OCI-LY7 (cell line): ENCODE results near the gene ZNF23. TPM values are rescaled to one million over a fixed set of nuclear protein-coding genes. Genes with fewer than 3 reads are reported as not detected.

Source experiments
- BruUV-seq: library from RNA; stranded (reverse); fragments of 400-500 nt; replicated peaks from 2 replicates; lab custom pipeline; 2021; lab: Mats Ljungman, UMichigan
- CTCF ChIA-PET: fragments of 300-600 bp; sonication (Branson Sonifier 250); formaldehyde crosslinking; loops from one replicate; lab custom pipeline; 2022; ENCODE audit warnings: antibody characterized with exemption; ENCODE audit not compliant: unreplicated experiment; lab: Charles Lee
- POLR2A ChIA-PET: fragments of 300-600 bp; sonication (Branson Sonifier 250); formaldehyde crosslinking; loops from one replicate; lab custom pipeline; 2022; ENCODE audit warnings: antibody characterized with exemption; lab: Charles Lee
- DNase-seq: peaks from one replicate; pipeline ENCODE4 v3.0.0-alpha.2; 2015; ENCODE audit warnings: low spot score
- H2AFZ ChIP-seq: fragments of 200-600 bp; sonication (generic), shearing (Covaris generic); 2 replicates; pipeline ENCODE4 v1.6.1; 2014; ENCODE audit warnings: mild to moderate bottlenecking, antibody characterized with exemption, low read length, moderate library complexity
- H3K27ac ChIP-seq: fragments of 200-600 bp; sonication (generic); 2 replicates; pipeline ENCODE4 v1.5.1; 2014; ENCODE audit warnings: mixed run types, low read depth, mild to moderate bottlenecking, moderate library complexity, low read length, inconsistent platforms; ENCODE audit not compliant: poor library complexity, severe bottlenecking
- H3K36me3 ChIP-seq: fragments of 200-600 bp; sonication (generic); 2 replicates; pipeline ENCODE4 v1.6.1; 2014; ENCODE audit warnings: mild to moderate bottlenecking, antibody characterized with exemption, low read length, moderate library complexity, mixed read lengths; ENCODE audit not compliant: insufficient read depth
- H3K4me1 ChIP-seq: fragments of 200-600 bp; sonication (generic); 2 replicates; pipeline ENCODE4 v1.5.1; 2014; ENCODE audit warnings: mild to moderate bottlenecking, low read length; ENCODE audit not compliant: insufficient read depth, poor library complexity, severe bottlenecking
- H3K4me2 ChIP-seq: fragments of 200-600 bp; sonication (generic); 2 replicates; pipeline ENCODE4 v1.6.1; 2014; ENCODE audit warnings: mild to moderate bottlenecking, low read length
- H3K4me3 ChIP-seq: fragments of 200-600 bp; sonication (generic); 2 replicates; pipeline ENCODE4 v1.5.1; 2014; ENCODE audit warnings: mild to moderate bottlenecking, low read depth, low read length; ENCODE audit not compliant: poor library complexity, severe bottlenecking
- H3K79me2 ChIP-seq: fragments of 200-600 bp; sonication (generic); 2 replicates; pipeline ENCODE4 v1.6.1; 2016; ENCODE audit warnings: low read depth, mild to moderate bottlenecking, low read length, moderate library complexity, mixed read lengths; ENCODE audit not compliant: insufficient read depth
- H3K9me2 ChIP-seq: fragments of 200-600 bp; sonication (generic); 2 replicates; pipeline ENCODE4 v1.6.1; 2016; ENCODE audit warnings: mild to moderate bottlenecking, low read length, mixed read lengths; ENCODE audit not compliant: insufficient read depth
- H3K9me3 ChIP-seq: fragments of 200-600 bp; sonication (generic); 2 replicates; pipeline ENCODE4 v1.6.1; 2014; ENCODE audit warnings: mild to moderate bottlenecking, mixed run types, low read length, mixed read lengths
- H4K20me1 ChIP-seq: fragments of 200-600 bp; sonication (generic); 2 replicates; pipeline ENCODE4 v1.6.1; 2014; ENCODE audit warnings: mild to moderate bottlenecking, antibody characterized with exemption, low read length, moderate library complexity, mixed read lengths; ENCODE audit not compliant: insufficient read depth
- CTCF ChIP-seq: fragments of 200-600 bp; sonication (generic); conservative IDR thresholded peaks from 2 replicates; pipeline ENCODE4 v1.5.1; 2014; ENCODE audit warnings: mild to moderate bottlenecking, antibody characterized with exemption, low read length, moderate library complexity, mixed read lengths
- EZH2phosphoT487 ChIP-seq: fragments of 200-600 bp; sonication (generic); IDR thresholded peaks from 2 replicates; pipeline ENCODE4 v1.6.1; 2018; ENCODE audit warnings: low read depth, borderline replicate concordance, mild to moderate bottlenecking, mixed run types, antibody characterized with exemption, low read length, moderate library complexity, mixed read lengths
- intact Hi-C: fragments of 100-400 bp; cut with micrococcal nuclease; formaldehyde crosslinking; loops from one replicate; pipeline ENCODE4 v1.10.0; 2022; ENCODE audit not compliant: unreplicated experiment
- total RNA-seq, 2 experiments: library from RNA; depleted of rRNA in 1 of 2; stranded (reverse); fragments of >200 nt in 1 of 2; shearing (Covaris generic) in 1 of 2; gene quantifications; 2 replicates each; pipeline ENCODE4 v1.2.3, GENCODE V29; 2014 to 2022

ZNF23 gene
- total RNA-seq, 2 experiments from 2014 or later = 7.4 to 11.8 TPM

- Histone ChIP-seq H3K27ac (no peak overlapping the region), H4K20me1 (no peaks in the 10 kb centered on the region; the same call in 1 of the 2 replicates), H3K79me2 (no peaks in the 10 kb centered on the region), H2AFZ (no peak overlapping the region), H3K36me3 (no peaks in the 10 kb centered on the region), H3K4me2 (no peak overlapping the region), H3K9me2 (no peaks in the 10 kb centered on the region), H3K9me3 (no peaks in the 10 kb centered on the region), H3K4me3 (no peak overlapping the region), H3K4me1 (peaks cover 8% of the 10 kb centered on the region)
- DNase-seq = no peak
- intact Hi-C loops = no loop called here
- no TSS peak for BruUV-seq
- TF ChIP-seq CTCF (no peak), EZH2phosphoT487 (no peak)
- ChIA-PET POLR2A (interaction anchor here (0.6 kb wide), 1 partner anchor 13 kb away, joined by 3 read pairs; no protein-coding TSS in a partner anchor), CTCF (no interaction called here)
These were observed 18.9 kb upstream of the ZNF23 start for GRCh38 chr16:71480956-71481355.

GRCh38 chr16:71479420-71479819 is 17.4 kb upstream of the ZNF23 start:
- no peak for TF ChIP-seq EZH2phosphoT487
- peak; percentile 74 for TF ChIP-seq CTCF
- peaks cover 8% of the 10 kb centered on the region for H3K4me1 ChIP-seq
- BruUV-seq = no TSS peak
- no peaks in the 10 kb centered on the region for H3K9me2 ChIP-seq
- CTCF ChIA-PET = interaction anchor here (0.7 kb wide), 1 partner anchor 20 kb away, joined by 4 read pairs; no protein-coding TSS in a partner anchor
- no peaks in the 10 kb centered on the region for H3K36me3 ChIP-seq
- peak; percentile 32 for DNase-seq
- no peak overlapping the region for H3K4me3 ChIP-seq
- H3K4me2 ChIP-seq = no peak overlapping the region
- H3K79me2 ChIP-seq = no peaks in the 10 kb centered on the region
- intact Hi-C loops = no loop called here
- POLR2A ChIA-PET = interaction anchor here (0.6 to 0.7 kb wide), 2 partner anchors 10 to 1825 kb away, joined by 3 read pairs; no protein-coding TSS in a partner anchor
- H2AFZ ChIP-seq = no peak overlapping the region
- H3K9me3 ChIP-seq = no peaks in the 10 kb centered on the region
- no peak overlapping the region for H3K27ac ChIP-seq
- no peaks in the 10 kb centered on the region; the same call in 1 of the 2 replicates for H4K20me1 ChIP-seq

- no peaks in the 10 kb centered on the region for H3K4me1 ChIP-seq
- TF ChIP-seq CTCF (no peak), EZH2phosphoT487 (no peak)
- H3K9me2 ChIP-seq = no peaks in the 10 kb centered on the region
- H3K36me3 ChIP-seq = no peaks in the 10 kb centered on the region
- intact Hi-C loops = no loop called here
- no TSS peak for BruUV-seq
- CTCF ChIA-PET = interaction anchor here (0.5 kb wide), 1 partner anchor 51 kb away, joined by 3 read pairs; no protein-coding TSS in a partner anchor
- no peak overlapping the region for H2AFZ ChIP-seq
- H3K9me3 ChIP-seq = no peaks in the 10 kb centered on the region
- no peaks in the 10 kb centered on the region for H3K79me2 ChIP-seq
- no peak overlapping the region for H3K4me2 ChIP-seq
- no peak for DNase-seq
- H4K20me1 ChIP-seq = no peaks in the 10 kb centered on the region
- H3K27ac ChIP-seq = no peak overlapping the region
- POLR2A ChIA-PET = no interaction called here
- H3K4me3 ChIP-seq = no peak overlapping the region
These were observed 14.5 kb upstream of the ZNF23 start for GRCh38 chr16:71476457-71477124.
